ENCODE data around the gene DMPK.

GRCh38 chr19:45824041-45824471 is 41.8 kb upstream of the DMPK start:
- TF ChIP-seq POLR2AphosphoS5 (IDR thresholded peaks at IDR 0.05) (no peak), CTCF (IDR thresholded peaks at IDR 0.05) (no peak)
